Measurements from ENCODE around the gene PIK3R6.

DNA sequence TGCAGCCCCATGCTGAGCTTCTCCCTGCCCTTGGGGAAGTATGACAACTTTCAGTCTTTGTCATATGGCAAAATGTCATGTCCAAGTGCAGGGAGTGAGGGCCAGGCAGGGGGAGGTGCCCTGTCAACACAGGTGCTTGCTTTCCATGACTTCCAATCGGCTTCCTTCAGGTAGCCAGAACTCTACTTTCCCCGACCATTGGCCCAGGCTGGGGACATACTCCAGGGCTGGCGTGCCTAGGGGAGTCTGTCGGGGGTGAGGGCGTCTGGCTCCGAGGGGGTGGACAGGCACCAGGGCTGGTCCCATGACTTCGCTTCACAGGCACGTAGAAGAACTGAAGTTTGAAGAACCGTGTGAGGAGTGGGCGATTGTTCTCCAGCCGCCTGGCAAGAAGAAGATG is 19.8 kb upstream of the PIK3R6 start:
- TF ChIP-seq, protein P1, sequence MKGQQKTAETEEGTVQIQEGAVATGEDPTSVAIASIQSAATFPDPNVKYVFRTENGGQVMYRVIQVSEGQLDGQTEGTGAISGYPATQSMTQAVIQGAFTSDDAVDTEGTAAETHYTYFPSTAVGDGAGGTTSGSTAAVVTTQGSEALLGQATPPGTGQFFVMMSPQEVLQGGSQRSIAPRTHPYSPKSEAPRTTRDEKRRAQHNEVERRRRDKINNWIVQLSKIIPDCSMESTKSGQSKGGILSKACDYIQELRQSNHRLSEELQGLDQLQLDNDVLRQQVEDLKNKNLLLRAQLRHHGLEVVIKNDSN (IDR thresholded peaks at IDR 0.05; ENCODE audit: borderline replicate concordance, extremely low read length, insufficient read depth, low read depth, low read length), result no peak
- TF ChIP-seq CHD2 (IDR thresholded peaks at IDR 0.05; ENCODE audit: borderline replicate concordance, low read depth, low read length) (no peak), SP1 (IDR thresholded peaks at IDR 0.05; ENCODE audit: low read depth, low read length) (no peak), JUND (IDR thresholded peaks at IDR 0.05; ENCODE audit: low read depth, low read length) (no peak), ZNF274 (IDR thresholded peaks at IDR 0.05; ENCODE audit: insufficient read depth, insufficient read length) (no peak), BRCA1 (IDR thresholded peaks at IDR 0.05; ENCODE audit: low read depth, low read length) (no peak), HCFC1 (IDR thresholded peaks at IDR 0.05; ENCODE audit: low read length) (no peak), RELA (IDR thresholded peaks at IDR 0.05; ENCODE audit: borderline replicate concordance, partially characterized antibody) (no peak), CBFB (IDR thresholded peaks at IDR 0.05; ENCODE audit: low read depth) (no peak), POLR2A (IDR thresholded peaks at IDR 0.05; ENCODE audit: low read depth, low read length) (no peak), NFYA (IDR thresholded peaks at IDR 0.05; ENCODE audit: borderline replicate concordance, low read depth, low read length) (no peak)
- TF ChIP-seq, protein P2, sequence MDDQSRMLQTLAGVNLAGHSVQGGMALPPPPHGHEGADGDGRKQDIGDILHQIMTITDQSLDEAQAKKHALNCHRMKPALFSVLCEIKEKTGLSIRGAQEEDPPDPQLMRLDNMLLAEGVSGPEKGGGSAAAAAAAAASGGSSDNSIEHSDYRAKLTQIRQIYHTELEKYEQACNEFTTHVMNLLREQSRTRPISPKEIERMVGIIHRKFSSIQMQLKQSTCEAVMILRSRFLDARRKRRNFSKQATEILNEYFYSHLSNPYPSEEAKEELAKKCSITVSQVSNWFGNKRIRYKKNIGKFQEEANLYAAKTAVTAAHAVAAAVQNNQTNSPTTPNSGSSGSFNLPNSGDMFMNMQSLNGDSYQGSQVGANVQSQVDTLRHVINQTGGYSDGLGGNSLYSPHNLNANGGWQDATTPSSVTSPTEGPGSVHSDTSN (IDR thresholded peaks at IDR 0.05; ENCODE audit: insufficient replicate concordance, low read depth, low read length), result no peak
- TF ChIP-seq, protein P3, sequence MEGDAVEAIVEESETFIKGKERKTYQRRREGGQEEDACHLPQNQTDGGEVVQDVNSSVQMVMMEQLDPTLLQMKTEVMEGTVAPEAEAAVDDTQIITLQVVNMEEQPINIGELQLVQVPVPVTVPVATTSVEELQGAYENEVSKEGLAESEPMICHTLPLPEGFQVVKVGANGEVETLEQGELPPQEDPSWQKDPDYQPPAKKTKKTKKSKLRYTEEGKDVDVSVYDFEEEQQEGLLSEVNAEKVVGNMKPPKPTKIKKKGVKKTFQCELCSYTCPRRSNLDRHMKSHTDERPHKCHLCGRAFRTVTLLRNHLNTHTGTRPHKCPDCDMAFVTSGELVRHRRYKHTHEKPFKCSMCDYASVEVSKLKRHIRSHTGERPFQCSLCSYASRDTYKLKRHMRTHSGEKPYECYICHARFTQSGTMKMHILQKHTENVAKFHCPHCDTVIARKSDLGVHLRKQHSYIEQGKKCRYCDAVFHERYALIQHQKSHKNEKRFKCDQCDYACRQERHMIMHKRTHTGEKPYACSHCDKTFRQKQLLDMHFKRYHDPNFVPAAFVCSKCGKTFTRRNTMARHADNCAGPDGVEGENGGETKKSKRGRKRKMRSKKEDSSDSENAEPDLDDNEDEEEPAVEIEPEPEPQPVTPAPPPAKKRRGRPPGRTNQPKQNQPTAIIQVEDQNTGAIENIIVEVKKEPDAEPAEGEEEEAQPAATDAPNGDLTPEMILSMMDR (IDR thresholded peaks at IDR 0.05 in 2 of 3, conservative IDR thresholded peaks at IDR 0.05 in 1 of 3; ENCODE audit: control insufficient read depth in 2 of 3, extremely low read depth in 1 of 3, insufficient read depth in 1 of 3, low read depth in 3 of 3, low read length in 3 of 3), result no peak

All from GM12878 (cell line).